Measurements from ENCODE around the gene VPS41.
"Not testable (repeated sequence)": the region's sequence is repeated elsewhere in the genome, so short reads cannot be mapped to it uniquely, and the experiment has no call there.

Gene VPS41

GRCh38 chr7:38908759-38909335, at the start of gene VPS41:
TSS of gene VPS41 (minus strand) at chr7:38909191. CDS start at chr7:38909174, 17 bp downstream.
- peak; percentile 63 for DNase-seq

- no peak for DNase-seq
Observed at GRCh38 chr7:38955892-38956291, 46.9 kb upstream of the VPS41 start.

- DNase-seq, result no peak
Observed at GRCh38 chr7:38953971-38954370, 45.0 kb upstream of the VPS41 start.

- no peak for DNase-seq
Observed at GRCh38 chr7:38953227-38953626, 44.2 kb upstream of the VPS41 start.

- no peak for DNase-seq
Observed at GRCh38 chr7:38951213-38951612, 42.2 kb upstream of the VPS41 start.

GRCh38 chr7:38950309-38950708, 41.3 kb upstream of the VPS41 start:
- DNase-seq, result no peak

- DNase-seq, result not testable (repeated sequence)
Observed at GRCh38 chr7:38947541-38947940, 38.5 kb upstream of the VPS41 start.

- DNase-seq, result no peak
Observed at GRCh38 chr7:38942431-38943051, 33.5 kb upstream of the VPS41 start.

GRCh38 chr7:38940774-38941173, 31.8 kb upstream of the VPS41 start:
- DNase-seq, result no peak

- DNase-seq, result no peak
Observed at GRCh38 chr7:38938589-38938988, 29.6 kb upstream of the VPS41 start.

- DNase-seq, result no peak
Observed at GRCh38 chr7:38938001-38938485, 29.1 kb upstream of the VPS41 start.

GRCh38 chr7:38936641-38937040, 27.6 kb upstream of the VPS41 start:
- no peak for DNase-seq

GRCh38 chr7:38934536-38934935, 25.5 kb upstream of the VPS41 start:
- DNase-seq, result no peak

GRCh38 chr7:38934051-38934450, 25.1 kb upstream of the VPS41 start:
- no peak for DNase-seq

- DNase-seq, result peak; percentile 55
Observed at GRCh38 chr7:38932509-38933168, 23.6 kb upstream of the VPS41 start.

- no peak for DNase-seq
Observed at GRCh38 chr7:38929460-38930171, 20.6 kb upstream of the VPS41 start.

- no peak for DNase-seq
Observed at GRCh38 chr7:38928506-38928905, 19.5 kb upstream of the VPS41 start.

GRCh38 chr7:38927751-38928150, 18.8 kb upstream of the VPS41 start:
- DNase-seq, result no peak

- DNase-seq, result no peak
Observed at GRCh38 chr7:38920731-38921130, 11.7 kb upstream of the VPS41 start.

GRCh38 chr7:38916396-38916795, 7.4 kb upstream of the VPS41 start:
- no peak for DNase-seq

- no peak for DNase-seq
Observed at GRCh38 chr7:38909870-38910269, 879 bp upstream of the VPS41 start.

GRCh38 chr7:38907766-38908165, 1.2 kb downstream of the VPS41 start:
- no peak for DNase-seq

GRCh38 chr7:38907066-38907465, 1.9 kb downstream of the VPS41 start:
- no peak for DNase-seq

Data from NCI-H748 treated with DMSO at 0.1 percent for 48 hours (cell line).